ENCODE measurements around the gene DPH6.

DPH6 gene

GRCh38 chr15:35481064-35481463 lies 64.9 kb downstream of the DPH6 start:
- H3K79me2 ChIP-seq = no peaks in the 10 kb centered on the region
- H3K9ac ChIP-seq = no peak overlapping the region
- no peak overlapping the region for H3K27ac ChIP-seq
- no peaks in the 10 kb centered on the region for H3K9me3 ChIP-seq (ENCODE audit: control insufficient read depth, low read length)
- no peak overlapping the region for H3K4me3 ChIP-seq (ENCODE audit: low read depth, low read length)
- no peaks in the 10 kb centered on the region for H3K27me3 ChIP-seq (ENCODE audit: control insufficient read depth, insufficient read depth, low read length)
- H2AFZ ChIP-seq = no peak overlapping the region
- H3K4me1 ChIP-seq = no peaks in the 10 kb centered on the region
- no peaks in the 10 kb centered on the region for H3K36me3 ChIP-seq (ENCODE audit: control insufficient read depth, insufficient read depth, low read length)
- no peak overlapping the region for H3K4me2 ChIP-seq (ENCODE audit: low read length)
- no peak for TF ChIP-seq CTCF (IDR thresholded peaks at IDR 0.05)

- Histone ChIP-seq H3K4me3 (ENCODE audit: low read depth, low read length) (no peak overlapping the region), H3K4me2 (ENCODE audit: low read length) (no peak overlapping the region), H3K9ac (no peak overlapping the region), H3K4me1 (no peaks in the 10 kb centered on the region), H2AFZ (no peak overlapping the region), H3K9me3 (ENCODE audit: control insufficient read depth, low read length) (no peaks in the 10 kb centered on the region), H3K27me3 (ENCODE audit: control insufficient read depth, insufficient read depth, low read length) (no peaks in the 10 kb centered on the region), H3K79me2 (no peaks in the 10 kb centered on the region), H3K36me3 (ENCODE audit: control insufficient read depth, insufficient read depth, low read length) (no peaks in the 10 kb centered on the region), H3K27ac (no peak overlapping the region)
- no peak for TF ChIP-seq CTCF (IDR thresholded peaks at IDR 0.05)
Measured at GRCh38 chr15:35479423-35479822, 66.5 kb downstream of the DPH6 start.

- Histone ChIP-seq H3K36me3 (ENCODE audit: control insufficient read depth, insufficient read depth, low read length) (no peaks in the 10 kb centered on the region), H3K4me2 (ENCODE audit: low read length) (no peak overlapping the region), H2AFZ (no peak overlapping the region), H3K9me3 (ENCODE audit: control insufficient read depth, low read length) (no peaks in the 10 kb centered on the region), H3K27me3 (ENCODE audit: control insufficient read depth, insufficient read depth, low read length) (no peaks in the 10 kb centered on the region), H3K4me1 (no peaks in the 10 kb centered on the region), H3K9ac (no peak overlapping the region), H3K27ac (no peak overlapping the region), H3K79me2 (no peaks in the 10 kb centered on the region), H3K4me3 (ENCODE audit: low read depth, low read length) (no peak overlapping the region)
- TF ChIP-seq CTCF (IDR thresholded peaks at IDR 0.05) = no peak
Measured at GRCh38 chr15:35477312-35478262, 68.4 kb downstream of the DPH6 start.

- no peak for TF ChIP-seq CTCF (IDR thresholded peaks at IDR 0.05)
- H3K9me3 ChIP-seq (ENCODE audit: control insufficient read depth, low read length) = no peaks in the 10 kb centered on the region
- H3K36me3 ChIP-seq (ENCODE audit: control insufficient read depth, insufficient read depth, low read length) = no peaks in the 10 kb centered on the region
- no peak overlapping the region for H3K9ac ChIP-seq
- no peaks in the 10 kb centered on the region for H3K27me3 ChIP-seq (ENCODE audit: control insufficient read depth, insufficient read depth, low read length)
- H2AFZ ChIP-seq = no peak overlapping the region
- no peaks in the 10 kb centered on the region for H3K4me1 ChIP-seq
- H3K4me3 ChIP-seq (ENCODE audit: low read depth, low read length) = no peak overlapping the region
- no peak overlapping the region for H3K4me2 ChIP-seq (ENCODE audit: low read length)
- no peaks in the 10 kb centered on the region for H3K79me2 ChIP-seq
- no peak overlapping the region for H3K27ac ChIP-seq
Measured at GRCh38 chr15:35471024-35471423, 74.9 kb downstream of the DPH6 start.

- no peak overlapping the region for H3K9ac ChIP-seq
- no peaks in the 10 kb centered on the region for H3K4me1 ChIP-seq
- no peak overlapping the region for H3K4me2 ChIP-seq (ENCODE audit: low read length)
- H3K27ac ChIP-seq = no peak overlapping the region
- TF ChIP-seq CTCF (IDR thresholded peaks at IDR 0.05) = no peak
- no peaks in the 10 kb centered on the region for H3K27me3 ChIP-seq (ENCODE audit: control insufficient read depth, insufficient read depth, low read length)
- H3K4me3 ChIP-seq (ENCODE audit: low read depth, low read length) = no peak overlapping the region
- no peaks in the 10 kb centered on the region for H3K9me3 ChIP-seq (ENCODE audit: control insufficient read depth, low read length)
- no peak overlapping the region for H2AFZ ChIP-seq
- no peaks in the 10 kb centered on the region for H3K36me3 ChIP-seq (ENCODE audit: control insufficient read depth, insufficient read depth, low read length)
- no peaks in the 10 kb centered on the region for H3K79me2 ChIP-seq
Measured at GRCh38 chr15:35470441-35470840, 75.5 kb downstream of the DPH6 start.
